GM19193 (cell line): ENCODE measurements around the gene CACNA1I.

Source experiments
- POLR2A ChIP-seq: IDR thresholded peaks from 4 replicates; pipeline ENCODE4 v1.6.1; 2011; ENCODE audit not compliant: insufficient read depth, insufficient read length; ENCODE audit errors: extremely low read depth

CACNA1I gene

DNA sequence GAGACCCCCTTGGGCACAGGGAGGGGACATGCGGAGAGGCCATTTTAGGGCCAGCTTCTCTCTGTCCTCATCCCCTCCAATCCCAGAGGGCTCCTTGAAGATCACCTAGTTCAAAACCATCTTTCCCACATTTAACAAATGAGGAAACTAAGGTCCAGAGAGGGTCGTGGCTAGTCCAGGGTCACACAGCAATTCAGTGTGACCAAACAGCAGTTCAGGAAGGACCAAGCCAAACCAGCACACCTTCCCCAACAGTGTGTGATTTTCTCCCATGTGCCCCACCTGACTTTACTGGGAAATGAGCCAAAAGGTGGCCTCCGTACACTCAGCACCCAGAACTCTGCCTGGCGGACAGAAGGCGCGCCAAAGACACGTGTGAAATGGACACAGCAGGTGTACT, 51.3 kb downstream of the CACNA1I start:
- TF ChIP-seq POLR2A = no peak

GRCh38 chr22:39622881-39623367, 52.4 kb downstream of the CACNA1I start:
- TF ChIP-seq POLR2A = no peak

DNA sequence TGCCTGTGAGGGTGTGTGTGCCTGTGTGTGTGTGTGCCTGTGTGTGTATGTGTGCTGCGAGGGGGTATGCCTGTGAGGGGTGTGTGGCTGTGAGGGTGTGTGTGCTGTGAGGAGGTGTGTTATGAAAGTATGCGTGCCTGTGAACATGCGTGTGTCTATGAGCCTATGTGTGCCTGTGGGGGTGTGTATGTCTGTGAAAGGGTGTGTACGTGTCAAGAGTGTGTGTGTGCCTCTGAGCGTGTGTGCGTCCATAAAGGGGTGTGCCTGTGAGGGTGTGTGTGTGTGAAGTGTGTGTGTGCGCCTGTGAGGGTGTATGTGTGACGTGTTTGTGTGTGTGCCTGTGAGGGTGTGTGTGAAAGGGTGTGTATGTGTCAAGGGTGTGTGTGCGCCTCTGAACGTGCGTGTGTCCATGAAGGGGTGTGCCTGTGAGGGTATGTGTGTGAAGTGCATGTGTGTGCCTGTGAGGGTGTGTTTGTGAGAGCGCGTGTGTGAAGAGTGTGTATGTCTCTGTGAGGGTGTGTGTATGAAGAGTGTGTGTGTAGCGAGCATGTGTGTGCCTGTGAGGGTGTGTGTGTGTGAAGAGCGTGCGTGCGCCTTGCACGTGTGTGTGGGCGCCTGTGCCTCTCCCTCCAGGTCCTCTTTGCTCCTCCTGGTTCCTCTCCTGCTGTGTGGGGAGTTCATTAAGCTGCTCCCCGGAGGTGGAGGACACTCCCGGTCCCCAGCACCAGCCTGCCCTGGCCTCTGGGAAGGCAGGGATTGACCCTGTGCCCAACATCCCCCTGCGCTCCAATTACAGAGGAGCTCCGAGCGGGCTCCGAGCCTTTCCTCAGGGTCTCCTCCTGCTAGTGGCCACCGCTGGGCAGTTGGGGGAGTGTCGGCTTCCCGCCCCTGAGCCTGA, 53.3 kb downstream of the CACNA1I start:
- TF ChIP-seq POLR2A = no peak

GRCh38 chr22:39624501-39624821, 53.9 kb downstream of the CACNA1I start:
- no peak for TF ChIP-seq POLR2A

DNA sequence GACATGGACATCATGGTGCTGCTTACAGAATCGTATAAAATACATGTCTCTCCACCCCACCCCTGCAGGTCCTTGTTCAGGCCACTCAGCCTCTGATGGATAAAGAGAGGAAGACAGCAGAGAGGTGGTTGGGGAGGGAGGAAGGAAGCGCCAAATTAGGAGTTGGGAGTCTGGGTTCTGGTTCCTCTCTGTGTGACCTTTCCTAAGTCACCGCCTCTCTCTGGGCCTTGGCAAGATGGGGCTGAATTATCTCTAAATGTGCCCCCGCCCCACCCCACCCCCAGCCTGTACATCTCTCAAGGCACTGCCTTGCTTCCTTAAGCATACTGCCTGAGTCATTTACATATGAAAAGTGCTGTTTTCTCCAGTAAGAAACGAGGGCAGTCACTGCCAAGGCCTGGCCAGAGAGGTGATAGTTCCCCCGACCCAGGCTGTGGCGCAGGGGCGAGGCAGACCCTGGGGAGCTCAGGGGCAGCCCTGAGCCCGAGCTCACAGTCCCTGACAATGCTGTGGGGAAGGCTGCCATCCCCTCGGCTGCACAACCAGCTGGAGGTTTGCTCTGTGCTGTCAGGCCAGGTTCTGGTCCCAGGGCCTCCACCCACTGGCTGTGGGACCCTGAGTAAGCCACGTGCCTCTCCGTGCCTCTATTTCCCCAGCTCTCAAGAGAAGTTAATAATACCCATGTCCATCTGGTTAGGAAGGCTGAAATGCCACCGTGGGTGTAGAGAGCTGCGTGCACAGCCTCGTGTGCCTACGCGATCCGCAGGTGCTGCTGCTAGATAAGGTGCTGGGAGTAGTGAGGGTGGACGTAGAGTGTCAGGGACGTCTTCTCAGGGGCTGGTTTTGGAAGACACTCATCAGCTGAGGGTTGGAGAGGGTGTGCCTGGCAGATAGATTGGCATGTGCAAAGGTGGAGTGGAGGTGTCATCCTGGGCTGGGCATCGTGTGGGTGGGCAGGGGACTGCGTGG, 55.3 kb downstream of the CACNA1I start:
- TF ChIP-seq POLR2A = no peak

DNA sequence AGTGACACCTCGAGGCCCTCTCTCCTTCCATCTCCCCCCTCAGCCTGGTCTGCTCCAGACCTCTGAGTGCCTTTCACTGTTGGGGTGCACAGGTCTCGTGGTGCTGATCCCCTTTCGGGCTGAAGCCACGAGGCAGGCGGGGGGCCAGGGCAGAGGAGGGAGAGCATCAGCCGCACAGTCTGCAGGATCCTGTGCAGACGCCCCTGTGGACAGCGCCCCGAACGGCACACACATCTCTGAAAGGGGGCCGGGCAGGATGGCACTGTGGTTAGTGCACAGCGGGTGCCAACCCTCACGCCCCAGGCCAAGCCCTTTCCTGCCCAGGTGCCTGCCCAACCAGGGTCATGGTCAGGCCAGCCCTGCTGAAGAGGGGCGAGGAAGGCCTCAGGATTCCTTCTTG, 56.7 kb downstream of the CACNA1I start:
- no peak for TF ChIP-seq POLR2A

GRCh38 chr22:39627865-39628562, 57.5 kb downstream of the CACNA1I start:
- no peak for TF ChIP-seq POLR2A

DNA sequence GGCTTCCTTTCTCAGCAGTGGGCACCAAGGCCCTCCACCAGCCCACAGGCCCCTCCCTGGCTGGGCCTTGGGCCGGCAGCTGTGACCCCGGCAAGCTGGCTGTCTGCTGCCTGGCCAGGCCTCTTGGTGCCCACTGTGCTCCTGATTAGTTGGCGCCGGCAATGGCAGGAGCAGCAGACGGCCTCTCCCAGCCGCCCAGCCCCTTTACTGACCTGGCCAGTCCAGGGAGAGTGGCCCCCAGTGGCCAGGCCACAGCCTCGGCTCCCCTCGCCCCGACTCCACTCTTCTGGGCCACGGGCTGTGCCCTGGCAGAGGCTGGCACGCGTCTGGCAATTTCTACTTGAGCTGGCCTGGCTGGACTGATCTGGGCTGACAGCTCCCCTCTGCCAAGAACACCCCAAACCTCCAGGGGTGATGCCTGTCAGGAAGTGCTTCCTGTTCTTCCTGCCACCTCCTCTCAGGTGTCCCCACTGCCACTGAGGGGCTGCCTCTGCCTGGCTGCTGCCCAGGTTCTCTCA, 58.1 kb downstream of the CACNA1I start:
- no peak for TF ChIP-seq POLR2A

GRCh38 chr22:39629851-39630250, 59.3 kb downstream of the CACNA1I start:
- no peak for TF ChIP-seq POLR2A

DNA sequence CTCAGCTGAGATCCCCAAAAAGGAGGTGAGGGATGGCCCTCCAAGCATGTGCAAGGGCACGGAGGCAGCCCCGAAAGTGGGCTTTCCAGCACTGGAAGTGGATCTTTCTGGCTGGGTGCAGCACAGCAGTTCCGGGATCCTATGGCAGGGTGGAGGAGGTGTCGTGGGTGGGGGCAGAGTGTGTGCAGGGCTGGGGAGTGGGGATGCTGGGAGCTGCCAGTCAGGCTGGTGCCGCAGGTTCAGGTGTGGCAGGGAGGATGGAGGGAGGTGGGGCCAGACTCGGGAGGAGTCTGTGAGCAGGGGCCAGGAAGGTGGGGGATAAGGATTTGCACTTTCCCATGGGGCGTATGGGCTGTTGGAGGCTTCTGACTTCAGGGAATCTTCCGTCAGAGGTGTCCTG, 60.2 kb downstream of the CACNA1I start:
- no peak for TF ChIP-seq POLR2A

DNA sequence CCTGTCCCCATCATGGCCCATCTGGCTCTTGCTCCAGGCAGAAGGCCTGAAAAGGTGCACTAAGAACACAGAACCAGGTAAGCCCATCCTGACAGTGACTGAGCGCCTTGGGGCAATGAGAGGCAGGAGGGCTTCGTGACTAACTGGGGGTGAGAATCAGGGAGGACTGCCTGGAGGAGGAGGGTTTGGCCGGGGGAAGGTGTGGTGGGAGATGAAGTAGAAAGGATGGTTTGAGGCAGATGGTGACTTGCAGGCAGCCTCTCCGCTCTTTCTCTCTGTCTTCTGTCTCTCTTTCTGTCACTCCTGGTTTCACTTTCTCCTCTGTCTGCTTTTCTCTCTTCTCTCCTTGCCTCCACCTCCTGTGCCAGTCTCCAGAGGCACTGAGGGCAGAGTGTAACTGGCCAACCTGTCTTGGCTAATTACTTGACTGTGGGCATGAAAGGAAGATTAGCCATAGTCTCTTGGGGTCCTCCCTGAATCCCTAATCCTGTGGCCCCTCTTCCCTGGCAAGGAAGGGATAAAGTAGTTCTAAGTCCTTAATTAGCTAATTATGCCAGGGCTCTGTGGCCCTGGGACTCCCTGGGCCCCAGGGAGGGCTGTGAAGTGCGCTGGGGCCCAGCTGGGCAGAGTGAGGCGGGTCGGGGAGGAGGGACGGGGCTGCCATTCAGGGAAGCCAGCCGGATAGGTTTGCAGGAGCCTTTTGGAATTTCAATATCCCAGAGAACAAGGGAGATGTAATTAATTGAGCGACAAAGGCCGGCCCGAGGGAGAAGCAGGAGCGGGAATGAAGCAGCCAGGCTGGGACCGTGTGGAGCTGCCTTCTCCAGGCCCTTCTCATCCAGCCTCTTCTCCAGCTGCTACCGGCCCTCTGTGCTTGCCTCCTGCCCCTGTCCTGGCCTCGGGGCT, 61.1 kb downstream of the CACNA1I start:
- TF ChIP-seq POLR2A = no peak

DNA sequence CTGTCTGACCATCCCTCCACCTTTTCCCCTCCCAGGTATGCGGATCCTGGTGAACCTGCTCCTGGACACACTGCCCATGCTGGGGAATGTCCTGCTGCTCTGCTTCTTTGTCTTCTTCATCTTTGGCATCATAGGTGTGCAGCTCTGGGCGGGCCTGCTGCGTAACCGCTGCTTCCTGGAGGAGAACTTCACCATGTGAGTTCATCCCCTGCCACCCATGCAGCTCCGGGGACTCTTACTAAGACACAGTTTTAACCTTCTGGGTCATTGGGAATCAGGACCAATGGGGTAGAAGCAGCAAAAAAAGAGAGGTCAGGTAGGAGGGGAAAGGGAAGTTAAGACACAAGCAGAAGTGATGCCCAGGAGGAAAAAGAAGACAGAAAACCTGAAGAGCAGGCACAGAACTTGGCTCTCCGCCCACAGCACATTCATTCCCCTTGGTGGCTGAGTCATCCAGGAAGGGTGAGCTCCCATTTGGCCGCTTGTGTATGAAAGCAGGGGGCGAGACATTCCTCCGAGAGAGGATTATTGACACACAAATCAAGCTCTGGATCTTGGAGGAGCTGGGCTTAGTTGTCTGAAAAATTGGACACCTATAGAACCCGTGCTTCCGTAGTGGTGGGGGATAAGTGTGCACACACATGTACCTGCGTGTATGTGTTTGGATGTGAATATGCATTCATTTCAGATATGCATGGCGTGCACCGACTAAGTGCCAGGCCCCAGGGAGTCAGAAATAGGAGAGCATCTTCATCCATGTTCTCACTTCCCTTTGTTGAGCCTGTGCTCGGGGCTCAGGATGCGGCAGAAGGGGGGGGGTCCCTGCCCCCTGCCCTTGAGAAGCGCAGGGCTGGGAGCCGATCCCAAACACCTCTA, 64.2 kb downstream of the CACNA1I start:
- TF ChIP-seq POLR2A = no peak

GRCh38 chr22:39635719-39636118, 65.2 kb downstream of the CACNA1I start:
- no peak for TF ChIP-seq POLR2A
